NB4 (cell line): Measurements from ENCODE around the gene GRPR.
A peak's percentile ranks its signal among the peaks of the same experiment; 100 is the strongest.

ENCODE experiments used
- DNase-seq: peaks from one replicate; pipeline ENCODE4 v3.0.0; 2010; ENCODE audit warnings: low read depth
- H3K4me3 ChIP-seq: one replicate; pipeline ENCODE4 v1.5.1; 2011; ENCODE audit warnings: mild to moderate bottlenecking, low read depth, low read length, moderate library complexity
- MYC ChIP-seq: IDR thresholded peaks from 2 replicates; pipeline ENCODE4 v1.6.1; 2011; ENCODE audit warnings: low read depth, low read length
- POLR2A ChIP-seq: IDR thresholded peaks from 2 replicates; pipeline ENCODE4 v1.6.1; 2011; ENCODE audit warnings: mild to moderate bottlenecking; ENCODE audit not compliant: insufficient read length; ENCODE audit errors: extremely low read depth
- TF ChIP-seq, protein P1 (sequence below): IDR thresholded peaks from one replicate; pipeline ENCODE4 v1.5.1; 2012; ENCODE audit warnings: low read depth, low read length
- TF ChIP-seq, protein P2 (sequence below): IDR thresholded peaks from 2 replicates; pipeline ENCODE4 v1.6.1; 2011; ENCODE audit warnings: low read depth, low read length

Gene GRPR

DNA sequence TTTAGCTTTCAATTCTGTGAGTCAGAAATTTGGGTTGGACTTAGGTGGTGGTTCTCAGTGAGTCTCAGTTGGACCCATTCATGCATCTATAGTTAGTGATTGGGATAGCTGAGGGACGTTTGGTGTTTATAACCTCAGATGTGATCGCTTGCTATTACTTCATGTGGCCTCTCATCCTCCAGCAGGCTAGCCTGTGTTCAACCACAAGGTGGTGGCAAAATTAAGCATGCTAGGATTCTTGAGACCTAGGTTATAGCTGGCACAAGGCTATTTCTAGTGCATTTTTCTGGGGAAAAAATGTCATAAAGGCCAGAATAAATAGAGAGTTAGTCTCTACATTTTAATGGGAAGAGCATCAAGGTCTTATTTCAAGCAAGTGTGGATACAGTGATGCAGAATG is 10.9 kb upstream of the GRPR start:
- DNase-seq: no peak
- TF ChIP-seq, protein P1, sequence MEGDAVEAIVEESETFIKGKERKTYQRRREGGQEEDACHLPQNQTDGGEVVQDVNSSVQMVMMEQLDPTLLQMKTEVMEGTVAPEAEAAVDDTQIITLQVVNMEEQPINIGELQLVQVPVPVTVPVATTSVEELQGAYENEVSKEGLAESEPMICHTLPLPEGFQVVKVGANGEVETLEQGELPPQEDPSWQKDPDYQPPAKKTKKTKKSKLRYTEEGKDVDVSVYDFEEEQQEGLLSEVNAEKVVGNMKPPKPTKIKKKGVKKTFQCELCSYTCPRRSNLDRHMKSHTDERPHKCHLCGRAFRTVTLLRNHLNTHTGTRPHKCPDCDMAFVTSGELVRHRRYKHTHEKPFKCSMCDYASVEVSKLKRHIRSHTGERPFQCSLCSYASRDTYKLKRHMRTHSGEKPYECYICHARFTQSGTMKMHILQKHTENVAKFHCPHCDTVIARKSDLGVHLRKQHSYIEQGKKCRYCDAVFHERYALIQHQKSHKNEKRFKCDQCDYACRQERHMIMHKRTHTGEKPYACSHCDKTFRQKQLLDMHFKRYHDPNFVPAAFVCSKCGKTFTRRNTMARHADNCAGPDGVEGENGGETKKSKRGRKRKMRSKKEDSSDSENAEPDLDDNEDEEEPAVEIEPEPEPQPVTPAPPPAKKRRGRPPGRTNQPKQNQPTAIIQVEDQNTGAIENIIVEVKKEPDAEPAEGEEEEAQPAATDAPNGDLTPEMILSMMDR: no peak
- H3K4me3 ChIP-seq: no peak overlapping the region

DNA sequence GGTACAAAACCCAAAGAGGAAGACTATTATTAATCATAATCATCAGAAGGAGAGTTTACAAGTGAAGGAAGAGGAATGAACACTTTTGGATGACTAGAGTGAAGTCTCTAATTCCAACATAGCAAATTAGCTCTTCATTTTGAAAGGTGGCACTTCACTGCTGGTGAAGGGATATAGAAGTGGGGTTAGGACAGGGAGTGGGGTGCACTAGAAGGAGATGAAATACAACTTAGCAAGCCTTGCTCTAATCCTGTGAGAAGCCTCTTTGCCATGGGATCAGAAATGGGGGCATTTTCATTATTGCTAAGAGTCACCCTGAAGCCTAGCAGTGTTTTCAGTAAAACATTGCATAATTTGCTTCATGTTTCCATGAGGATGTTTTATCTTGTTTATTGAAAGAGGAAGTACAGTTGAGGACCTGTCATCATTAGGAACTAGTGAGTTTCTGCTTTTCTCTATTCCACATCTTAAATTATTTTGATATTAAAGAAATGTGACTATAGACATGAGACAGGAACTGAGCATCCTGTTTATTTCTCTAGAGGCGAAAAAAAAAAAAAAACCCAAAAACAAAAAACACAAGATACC is 9.3 kb upstream of the GRPR start:
- TF ChIP-seq, protein P2, sequence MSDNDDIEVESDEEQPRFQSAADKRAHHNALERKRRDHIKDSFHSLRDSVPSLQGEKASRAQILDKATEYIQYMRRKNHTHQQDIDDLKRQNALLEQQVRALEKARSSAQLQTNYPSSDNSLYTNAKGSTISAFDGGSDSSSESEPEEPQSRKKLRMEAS: no peak
- TF ChIP-seq POLR2A (no peak), MYC (no peak)
- TF ChIP-seq, protein P1: no peak
- H3K4me3 ChIP-seq: no peak overlapping the region
- peak; percentile 46 for DNase-seq

DNA sequence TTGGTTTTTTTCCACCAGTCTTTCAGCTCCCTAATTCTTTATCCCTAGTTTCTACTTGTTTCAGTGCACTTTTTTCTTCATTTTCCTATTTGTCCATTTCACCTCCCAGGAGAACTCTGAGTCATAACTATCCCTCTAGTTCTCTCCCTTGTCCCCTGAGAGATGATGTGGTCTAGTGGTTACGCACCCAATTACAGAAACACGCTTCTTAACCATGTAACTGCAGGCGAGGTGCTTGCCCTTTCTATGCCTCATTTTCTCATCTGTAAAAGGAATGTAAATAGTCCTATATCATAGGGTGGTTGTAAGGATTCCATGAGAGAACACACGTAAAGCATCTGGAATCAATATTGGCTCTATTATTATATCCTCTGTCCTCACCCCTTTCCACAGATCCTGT is 8.8 kb upstream of the GRPR start:
- peak; percentile 71 for DNase-seq
- no peak overlapping the region for H3K4me3 ChIP-seq
- TF ChIP-seq, protein P2: no peak
- TF ChIP-seq MYC (no peak), POLR2A (no peak)
- TF ChIP-seq, protein P1: no peak

DNA sequence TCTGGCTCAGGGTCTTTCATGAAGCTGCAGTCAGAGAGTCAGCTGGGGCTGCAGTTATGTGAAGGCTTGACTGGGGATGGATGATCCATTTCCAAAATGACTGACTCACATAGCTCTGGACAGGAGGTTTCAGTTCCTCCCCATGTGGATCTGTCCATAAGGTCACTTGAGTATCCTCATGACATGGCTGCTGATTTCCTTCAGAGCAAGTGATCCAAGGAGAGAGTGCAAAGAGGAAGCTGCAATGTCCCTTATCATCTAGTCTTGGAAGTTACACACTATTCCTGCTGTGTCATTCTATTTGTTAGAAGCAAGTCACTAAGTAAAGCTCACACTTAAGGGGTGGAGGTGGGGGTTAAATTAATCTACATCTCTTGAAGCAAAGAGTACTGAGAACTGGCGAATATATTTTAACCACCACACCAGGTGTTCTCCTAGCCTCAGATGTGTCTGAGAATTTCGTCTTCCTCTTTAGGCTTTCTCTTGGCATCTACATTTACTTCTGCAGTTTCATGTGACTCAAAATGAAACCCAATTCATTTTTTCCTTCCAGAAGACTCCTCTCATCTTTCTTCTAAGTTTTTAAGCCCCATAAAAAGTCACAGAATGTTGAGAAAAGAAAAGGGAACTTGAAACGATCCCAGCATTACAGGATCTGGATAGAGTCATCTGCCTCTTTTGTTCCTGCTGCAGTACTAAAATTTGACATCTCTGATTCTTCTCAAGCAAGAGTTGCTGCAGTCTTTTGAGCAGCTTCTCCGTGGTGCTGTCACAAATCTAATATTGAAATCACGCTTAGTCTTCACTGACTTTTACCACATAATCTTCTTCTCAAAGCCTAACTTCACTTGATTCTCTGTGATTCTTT is 3.8 kb upstream of the GRPR start:
- DNase-seq: no peak
- H3K4me3 ChIP-seq: no peak overlapping the region
- no peak for TF ChIP-seq POLR2A
- no peak for TF ChIP-seq MYC
- TF ChIP-seq, protein P1: no peak
- TF ChIP-seq, protein P2: no peak

DNA sequence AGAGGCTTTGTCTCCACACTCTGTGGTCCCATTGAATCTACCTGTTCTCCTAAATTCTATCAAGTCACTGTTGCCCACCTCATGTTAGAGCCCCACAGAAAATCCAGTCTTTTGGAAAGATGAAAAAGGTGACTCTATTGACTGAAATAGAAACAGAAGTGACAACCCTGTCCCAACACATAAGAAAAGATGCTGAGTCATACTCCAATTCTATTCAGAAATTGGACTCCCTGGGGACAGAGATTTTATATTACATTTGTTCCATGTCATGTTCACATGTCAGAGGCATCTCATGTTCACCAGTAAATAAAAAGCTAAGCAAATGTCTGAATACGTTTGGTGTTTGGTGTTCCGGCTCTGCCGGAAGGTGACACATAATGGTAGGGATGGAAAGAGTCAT is 2.9 kb upstream of the GRPR start:
- H3K4me3 ChIP-seq: no peak overlapping the region
- TF ChIP-seq, protein P1: no peak
- TF ChIP-seq POLR2A (no peak), MYC (no peak)
- TF ChIP-seq, protein P2: no peak
- peak; percentile 7 for DNase-seq
